IMR-90 (cell line): ENCODE results near the gene MBL2. TPM values are rescaled to one million over a fixed set of nuclear protein-coding genes. Genes with fewer than 3 reads are reported as not detected.

Experiments
- ATAC-seq: fragments of 200-7000 bp; cut with Tn5 transposase; 2 replicates; pipeline ENCODE4 v1.9.1; 2020; ENCODE audit warnings: low read depth, mild to moderate bottlenecking, moderate library complexity
- BruUV-seq: library from RNA; stranded (reverse); fragments of 400-500 nt; replicated peaks from 2 replicates; lab custom pipeline; 2021; lab: Mats Ljungman, UMichigan
- CTCF ChIA-PET: fragments of 300-600 bp; formaldehyde crosslinking; extraction: SDS; loops from one replicate; lab custom pipeline; 2021; ENCODE audit warnings: antibody characterized with exemption; lab: Yijun Ruan, JAX
- POLR2A ChIA-PET: fragments of 300-600 bp; sonication (Branson Sonifier 250); formaldehyde crosslinking; loops from one replicate; lab custom pipeline; 2022; ENCODE audit warnings: antibody characterized with exemption; ENCODE audit not compliant: unreplicated experiment; lab: Charles Lee
- DNase-seq: peaks from one replicate; pipeline ENCODE4 v3.0.0; 2013
- H2AFZ ChIP-seq: replicated peaks from 2 replicates; pipeline ENCODE3; 2013; ENCODE audit warnings: low read length, mild to moderate bottlenecking; ENCODE audit not compliant: poor library complexity
- H2AK5ac ChIP-seq: 2 replicates; pipeline ENCODE4 v1.6.1; 2013; ENCODE audit warnings: low read depth, low read length, inconsistent platforms
- H2AK9ac ChIP-seq: replicated peaks from 2 replicates; pipeline ENCODE3; 2013; ENCODE audit warnings: mild to moderate bottlenecking, low read depth, low read length, moderate library complexity; ENCODE audit not compliant: poor library complexity
- H2BK120ac ChIP-seq: 2 replicates; pipeline ENCODE4 v1.6.1; 2013; ENCODE audit warnings: low read depth, low read length, inconsistent platforms
- H2BK15ac ChIP-seq: 3 replicates; pipeline ENCODE4 v1.6.1; 2013; ENCODE audit warnings: low read depth, low read length, inconsistent platforms
- H2BK20ac ChIP-seq: 2 replicates; pipeline ENCODE4 v1.6.1; 2013; ENCODE audit warnings: low read depth, mild to moderate bottlenecking, inconsistent platforms, low read length, moderate library complexity
- H2BK5ac ChIP-seq: 2 replicates; pipeline ENCODE4 v1.6.1; 2013; ENCODE audit warnings: mild to moderate bottlenecking, low read depth, low read length, inconsistent platforms; ENCODE audit not compliant: poor library complexity, severe bottlenecking
- H3K14ac ChIP-seq: replicated peaks from 2 replicates; pipeline ENCODE4 v1.6.1; 2013; ENCODE audit warnings: low read depth, low read length, inconsistent platforms
- H3K18ac ChIP-seq: 2 replicates; pipeline ENCODE4 v1.6.1; 2013; ENCODE audit warnings: low read depth, low read length, control low read depth
- H3K23ac ChIP-seq: 2 replicates; pipeline ENCODE4 v1.6.1; 2013; ENCODE audit warnings: low read depth, low read length, inconsistent platforms
- H3K27ac ChIP-seq: 2 replicates; pipeline ENCODE4 v1.5.1; 2013; ENCODE audit warnings: mild to moderate bottlenecking, control low read depth, low read length; ENCODE audit not compliant: insufficient read depth
- H3K27me3 ChIP-seq: 2 replicates; pipeline ENCODE4 v1.6.1; 2013; ENCODE audit warnings: low read length; ENCODE audit not compliant: control insufficient read depth, insufficient read depth
- H3K36me3 ChIP-seq: 2 replicates; pipeline ENCODE4 v1.6.1; 2013; ENCODE audit warnings: low read length, mixed read lengths; ENCODE audit not compliant: control insufficient read depth, insufficient read depth
- H3K4ac ChIP-seq: 2 replicates; pipeline ENCODE4 v1.6.1; 2013; ENCODE audit warnings: low read depth, low read length, inconsistent platforms
- H3K4me1 ChIP-seq: 2 replicates; pipeline ENCODE4 v1.6.1; 2013; ENCODE audit warnings: low read length, mixed read lengths; ENCODE audit not compliant: control insufficient read depth, insufficient read depth
- H3K4me2 ChIP-seq: 2 replicates; pipeline ENCODE4 v1.6.1; 2013; ENCODE audit warnings: low read depth, mild to moderate bottlenecking, control low read depth, low read length, moderate library complexity
- H3K4me3 ChIP-seq: 2 replicates; pipeline ENCODE4 v1.5.1; 2013; ENCODE audit warnings: low read depth, mild to moderate bottlenecking, control low read depth, low read length, moderate library complexity; ENCODE audit not compliant: insufficient read depth
- H3K56ac ChIP-seq: 2 replicates; pipeline ENCODE4 v1.6.1; 2013; ENCODE audit warnings: low read length, inconsistent platforms; ENCODE audit not compliant: insufficient read depth; ENCODE audit errors: extremely low read depth
- H3K79me1 ChIP-seq, 2 experiments: 2 replicates each; pipeline ENCODE4 v1.6.1; 2013; ENCODE audit warnings: low read length in 2 of 2, inconsistent platforms in 1 of 2, low read depth in 1 of 2
- H3K9ac ChIP-seq: 2 replicates; pipeline ENCODE4 v1.6.1; 2013; ENCODE audit warnings: low read depth, low read length, control low read depth
- H3K9me1 ChIP-seq: 2 replicates; pipeline ENCODE4 v1.6.1; 2013; ENCODE audit warnings: low read length, inconsistent platforms; ENCODE audit not compliant: insufficient read depth
- H3K9me3 ChIP-seq: 2 replicates; pipeline ENCODE4 v1.6.1; 2013; ENCODE audit warnings: low read length; ENCODE audit not compliant: control insufficient read depth, insufficient read depth
- H4K20me1 ChIP-seq: 2 replicates; pipeline ENCODE4 v1.6.1; 2013; ENCODE audit warnings: low read length, inconsistent platforms; ENCODE audit not compliant: insufficient read depth
- H4K5ac ChIP-seq: 2 replicates; pipeline ENCODE4 v1.6.1; 2013; ENCODE audit warnings: mild to moderate bottlenecking, low read depth, low read length, control low read depth
- H4K8ac ChIP-seq, 2 experiments: 2 replicates each; pipeline ENCODE4 v1.6.1; 2013; ENCODE audit warnings: low read depth in 2 of 2, low read length in 2 of 2, control low read depth in 1 of 2, inconsistent platforms in 1 of 2
- H4K91ac ChIP-seq: 2 replicates; pipeline ENCODE4 v1.6.1; 2013; ENCODE audit warnings: low read depth, low read length, inconsistent platforms; ENCODE audit not compliant: insufficient read depth
- BHLHE40 ChIP-seq: fragments of 150-350 bp; IDR thresholded peaks from 2 replicates; pipeline ENCODE4 v1.6.1; 2016; ENCODE audit warnings: mild to moderate bottlenecking, low read depth, low read length
- CEBPB ChIP-seq: IDR thresholded peaks from 2 replicates; pipeline ENCODE4 v1.6.1; 2012; ENCODE audit warnings: low read depth, low read length, improper control_type of control experiment
- RFX5 ChIP-seq: IDR thresholded peaks from 2 replicates; pipeline ENCODE4 v1.8.0; 2012; ENCODE audit warnings: low read depth, mild to moderate bottlenecking, low read length, moderate library complexity
- SMC3 ChIP-seq: fragments of 150-350 bp; IDR thresholded peaks from 2 replicates; pipeline ENCODE4 v1.6.1; 2016; ENCODE audit warnings: low read depth, mild to moderate bottlenecking, antibody characterized with exemption, low read length, moderate library complexity
- WGBS, 2 experiments: methylation state at CpG; one replicate each; pipeline versions ENCODE4 v1.1.5 to v1.1.7; 2013; ENCODE audit warnings: missing lambda C conversion rate in 2 of 2; ENCODE audit not compliant: insufficient read length in 1 of 2; ENCODE audit errors: extremely low coverage in 2 of 2; 5-methylcytosine and 5-hydroxymethylcytosine counted together
- dilution Hi-C: fragments of 300-500 bp; cut with HindIII; formaldehyde crosslinking; loops from one replicate; pipeline ENCODE4 v1.14.3; 2018; ENCODE audit warnings: low sequenced_read_pairs; ENCODE audit not compliant: unreplicated experiment
- in situ Hi-C: fragments of 300-500 bp; cut with MboI; formaldehyde crosslinking; loops from 3 replicates; pipeline ENCODE4 v1.14.3; 2019; ENCODE audit warnings: low sequenced_read_pairs, inconsistent platforms, mixed read lengths
- intact Hi-C: fragments of 100-400 bp; cut with micrococcal nuclease; formaldehyde crosslinking; loops from 2 replicates; pipeline ENCODE4 v1.10.0; 2022
- polyA plus RNA-seq, 3 experiments: library from polyadenylated mRNA; depleted of rRNA; stranded (reverse); fragments of >200 nt; gene quantifications; 2 replicates each; pipeline ENCODE4 v1.2.3, GENCODE V29; 2012; ENCODE audit warnings: low replicate concordance in 1 of 3
- total RNA-seq: library from RNA; depleted of rRNA; stranded (reverse); fragments of >200 nt; gene quantifications from 2 replicates; pipeline ENCODE4 v1.2.3, GENCODE V29; 2012
- TF ChIP-seq, protein P1 (sequence below): conservative IDR thresholded peaks from 2 replicates; pipeline ENCODE4 v1.5.1; 2012; ENCODE audit warnings: mild to moderate bottlenecking, low read depth, low read length, improper control_type of control experiment

MBL2 gene
- total and polyA plus RNA-seq, 2 of the 4 experiments (the other 2 are of a cell fraction) = not detected

DNA sequence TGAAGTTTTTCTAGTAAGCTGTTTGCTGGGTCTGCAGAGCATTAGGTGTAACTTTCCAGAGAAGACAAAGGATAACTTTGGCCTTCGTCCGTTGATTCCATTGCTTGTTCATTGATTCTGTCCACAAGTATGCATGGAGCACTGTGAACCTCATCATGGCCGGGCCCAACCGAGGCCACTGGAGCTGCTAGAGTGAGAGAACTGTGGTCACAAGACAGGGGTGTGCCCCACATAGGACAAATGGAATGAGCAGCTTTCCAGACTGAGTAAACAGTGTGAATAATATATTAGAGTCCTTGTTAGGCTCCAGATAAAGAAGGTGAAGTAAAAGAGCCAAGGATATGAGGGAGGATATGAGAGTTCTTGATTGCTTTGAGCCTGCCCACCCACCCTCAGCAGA, 24.9 kb downstream of the MBL2 start:
- ATAC-seq (no peak), DNase-seq (no peak)
- TF ChIP-seq SMC3 = no peak
- no peak for TF ChIP-seq RFX5
- TF ChIP-seq, protein P1, sequence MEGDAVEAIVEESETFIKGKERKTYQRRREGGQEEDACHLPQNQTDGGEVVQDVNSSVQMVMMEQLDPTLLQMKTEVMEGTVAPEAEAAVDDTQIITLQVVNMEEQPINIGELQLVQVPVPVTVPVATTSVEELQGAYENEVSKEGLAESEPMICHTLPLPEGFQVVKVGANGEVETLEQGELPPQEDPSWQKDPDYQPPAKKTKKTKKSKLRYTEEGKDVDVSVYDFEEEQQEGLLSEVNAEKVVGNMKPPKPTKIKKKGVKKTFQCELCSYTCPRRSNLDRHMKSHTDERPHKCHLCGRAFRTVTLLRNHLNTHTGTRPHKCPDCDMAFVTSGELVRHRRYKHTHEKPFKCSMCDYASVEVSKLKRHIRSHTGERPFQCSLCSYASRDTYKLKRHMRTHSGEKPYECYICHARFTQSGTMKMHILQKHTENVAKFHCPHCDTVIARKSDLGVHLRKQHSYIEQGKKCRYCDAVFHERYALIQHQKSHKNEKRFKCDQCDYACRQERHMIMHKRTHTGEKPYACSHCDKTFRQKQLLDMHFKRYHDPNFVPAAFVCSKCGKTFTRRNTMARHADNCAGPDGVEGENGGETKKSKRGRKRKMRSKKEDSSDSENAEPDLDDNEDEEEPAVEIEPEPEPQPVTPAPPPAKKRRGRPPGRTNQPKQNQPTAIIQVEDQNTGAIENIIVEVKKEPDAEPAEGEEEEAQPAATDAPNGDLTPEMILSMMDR = no peak
- TF ChIP-seq BHLHE40 = no peak
- TF ChIP-seq CEBPB = no peak
- Histone ChIP-seq H4K8ac (no peak overlapping the region), H3K9me1 (no peaks in the 10 kb centered on the region), H3K4me1 (no peaks in the 10 kb centered on the region), H2AFZ (no peak overlapping the region), H3K9ac (no peak overlapping the region), H4K20me1 (no peaks in the 10 kb centered on the region), H3K4me3 (no peak overlapping the region), H3K79me1 (no peaks in the 10 kb centered on the region), H3K23ac (no peak overlapping the region), H3K27me3 (peaks cover 2% of the 10 kb centered on the region), H2BK120ac (no peak overlapping the region), H2BK5ac (no peak overlapping the region), H2BK20ac (no peak overlapping the region), H3K4me2 (no peak overlapping the region), H2AK5ac (no peak overlapping the region), H3K36me3 (no peaks in the 10 kb centered on the region), H3K9me3 (no peaks in the 10 kb centered on the region), H2AK9ac (no peak overlapping the region), H3K27ac (no peak overlapping the region), H2BK15ac (no peak overlapping the region), H3K18ac (no peak overlapping the region), H3K14ac (no peak overlapping the region), H3K56ac (no peak overlapping the region), H3K4ac (no peak overlapping the region), H4K5ac (no peak overlapping the region), H4K91ac (no peak overlapping the region)
- no TSS peak for BruUV-seq
- intact Hi-C loops (no loop called here), in situ Hi-C loops (no loop called here), dilution Hi-C loops (no loop called here)
- POLR2A ChIA-PET = no interaction called here
- CTCF ChIA-PET = no interaction called here
- no CpG with 5 or more reads among the region's 4 CpGs for WGBS, 2 experiments
